DOHH2 (cell line): ENCODE data around the gene FBXW2.
A peak's percentile ranks its signal among the peaks of the same experiment; 100 is the strongest.

Source experiments
- H3F3A ChIP-seq: fragments of 200-600 bp; sonication (generic), shearing (Covaris generic); 2 replicates; pipeline ENCODE4 v1.6.0; 2016; ENCODE audit warnings: antibody characterized with exemption, mild to moderate bottlenecking; ENCODE audit not compliant: control insufficient read depth, insufficient read depth
- H3K27ac ChIP-seq: fragments of 200-600 bp; sonication (generic); 2 replicates; pipeline ENCODE4 v1.5.1; 2014; ENCODE audit warnings: low read depth, mild to moderate bottlenecking, low read length, moderate library complexity
- H3K27me3 ChIP-seq: fragments of 200-600 bp; sonication (generic); 2 replicates; pipeline ENCODE4 v1.6.1; 2014; ENCODE audit warnings: mild to moderate bottlenecking, low read length, mixed read lengths; ENCODE audit not compliant: control insufficient read depth
- H3K36me3 ChIP-seq: fragments of 200-600 bp; sonication (generic); 2 replicates; pipeline ENCODE4 v1.6.1; 2014; ENCODE audit warnings: mild to moderate bottlenecking, low read length, moderate library complexity, mixed read lengths; ENCODE audit not compliant: control insufficient read depth
- H3K4me1 ChIP-seq: fragments of 200-600 bp; sonication (generic); 2 replicates; pipeline ENCODE4 v1.6.1; 2014; ENCODE audit warnings: mild to moderate bottlenecking, low read length, mixed read lengths; ENCODE audit not compliant: control insufficient read depth
- H3K4me2 ChIP-seq: fragments of 200-600 bp; sonication (generic); 2 replicates; pipeline ENCODE4 v1.6.0; 2014; ENCODE audit warnings: mild to moderate bottlenecking, low read length, moderate library complexity
- H3K4me3 ChIP-seq: fragments of 200-600 bp; sonication (generic); 2 replicates; pipeline ENCODE4 v1.5.1; 2014; ENCODE audit warnings: mild to moderate bottlenecking, low read length, mixed read lengths
- H3K79me2 ChIP-seq: fragments of 200-600 bp; sonication (generic); 2 replicates; pipeline ENCODE4 v1.6.1; 2014; ENCODE audit warnings: mild to moderate bottlenecking, low read length, mixed read lengths; ENCODE audit not compliant: control insufficient read depth
- H3K9me2 ChIP-seq: fragments of 200-600 bp; sonication (generic); replicated peaks from 2 replicates; pipeline ENCODE4 v1.6.1; 2014; ENCODE audit warnings: mild to moderate bottlenecking, low read length, mixed read lengths; ENCODE audit not compliant: control insufficient read depth
- H3K9me3 ChIP-seq: fragments of 200-600 bp; sonication (generic); 2 replicates; pipeline ENCODE4 v1.6.1; 2014; ENCODE audit warnings: antibody characterized with exemption, low read length, mixed read lengths; ENCODE audit not compliant: control insufficient read depth, insufficient read depth
- H4K20me1 ChIP-seq: fragments of 200-600 bp; sonication (generic); 2 replicates; pipeline ENCODE4 v1.6.0; 2014; ENCODE audit warnings: low read depth, mild to moderate bottlenecking, antibody characterized with exemption, low read length, moderate library complexity; ENCODE audit not compliant: control insufficient read depth, insufficient read depth
- EZH2phosphoT487 ChIP-seq: fragments of 200-600 bp; sonication (generic); IDR thresholded peaks from 2 replicates; pipeline ENCODE4 v1.6.1; 2017; ENCODE audit warnings: borderline replicate concordance, mild to moderate bottlenecking, antibody characterized with exemption, low read length, moderate library complexity, mixed read lengths
- TF ChIP-seq, protein P1 (sequence below): fragments of 200-600 bp; sonication (generic); IDR thresholded peaks from one replicate; pipeline ENCODE4 v1.5.1; 2014; ENCODE audit warnings: antibody characterized with exemption, mild to moderate bottlenecking, low read depth, low read length; ENCODE audit not compliant: poor library complexity, severe bottlenecking

The FBXW2 gene

GRCh38 chr9:120756531-120756930, 36.7 kb downstream of the FBXW2 start:
- peak overlapping the region; percentile 28 for H3K4me3 ChIP-seq
- peaks cover 34% of the 10 kb centered on the region for H3K36me3 ChIP-seq
- H3K27ac ChIP-seq: peak overlapping the region; percentile 73
- TF ChIP-seq EZH2phosphoT487: no peak
- TF ChIP-seq, protein P1, sequence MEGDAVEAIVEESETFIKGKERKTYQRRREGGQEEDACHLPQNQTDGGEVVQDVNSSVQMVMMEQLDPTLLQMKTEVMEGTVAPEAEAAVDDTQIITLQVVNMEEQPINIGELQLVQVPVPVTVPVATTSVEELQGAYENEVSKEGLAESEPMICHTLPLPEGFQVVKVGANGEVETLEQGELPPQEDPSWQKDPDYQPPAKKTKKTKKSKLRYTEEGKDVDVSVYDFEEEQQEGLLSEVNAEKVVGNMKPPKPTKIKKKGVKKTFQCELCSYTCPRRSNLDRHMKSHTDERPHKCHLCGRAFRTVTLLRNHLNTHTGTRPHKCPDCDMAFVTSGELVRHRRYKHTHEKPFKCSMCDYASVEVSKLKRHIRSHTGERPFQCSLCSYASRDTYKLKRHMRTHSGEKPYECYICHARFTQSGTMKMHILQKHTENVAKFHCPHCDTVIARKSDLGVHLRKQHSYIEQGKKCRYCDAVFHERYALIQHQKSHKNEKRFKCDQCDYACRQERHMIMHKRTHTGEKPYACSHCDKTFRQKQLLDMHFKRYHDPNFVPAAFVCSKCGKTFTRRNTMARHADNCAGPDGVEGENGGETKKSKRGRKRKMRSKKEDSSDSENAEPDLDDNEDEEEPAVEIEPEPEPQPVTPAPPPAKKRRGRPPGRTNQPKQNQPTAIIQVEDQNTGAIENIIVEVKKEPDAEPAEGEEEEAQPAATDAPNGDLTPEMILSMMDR: no peak
- peaks cover 23% of the 10 kb centered on the region; the same call in 1 of the 2 replicates for H3F3A ChIP-seq
- no peaks in the 10 kb centered on the region for H3K9me3 ChIP-seq
- no peaks in the 10 kb centered on the region for H3K9me2 ChIP-seq
- H3K4me2 ChIP-seq: peak overlapping the region; percentile 59
- H3K27me3 ChIP-seq: no peaks in the 10 kb centered on the region
- H3K4me1 ChIP-seq: peaks cover 54% of the 10 kb centered on the region
- no peaks in the 10 kb centered on the region for H3K79me2 ChIP-seq
- no peaks in the 10 kb centered on the region for H4K20me1 ChIP-seq

GRCh38 chr9:120755810-120756434, 37.3 kb downstream of the FBXW2 start:
- H3K4me2 ChIP-seq: peak overlapping the region; percentile 59
- peaks cover 54% of the 10 kb centered on the region for H3K4me1 ChIP-seq
- TF ChIP-seq, protein P1: peak; percentile 90
- TF ChIP-seq EZH2phosphoT487: no peak
- no peaks in the 10 kb centered on the region for H3K9me2 ChIP-seq
- H3K79me2 ChIP-seq: no peaks in the 10 kb centered on the region
- H3K36me3 ChIP-seq: peaks cover 28% of the 10 kb centered on the region
- H4K20me1 ChIP-seq: no peaks in the 10 kb centered on the region
- peaks cover 23% of the 10 kb centered on the region; the same call in 1 of the 2 replicates for H3F3A ChIP-seq
- peak overlapping the region; percentile 39 for H3K4me3 ChIP-seq
- peak overlapping the region; percentile 73 for H3K27ac ChIP-seq
- H3K27me3 ChIP-seq: no peaks in the 10 kb centered on the region
- no peaks in the 10 kb centered on the region for H3K9me3 ChIP-seq

- H3K79me2 ChIP-seq: no peaks in the 10 kb centered on the region
- H3K4me1 ChIP-seq: peaks cover 54% of the 10 kb centered on the region
- peaks cover 22% of the 10 kb centered on the region for H3K36me3 ChIP-seq
- H3K27me3 ChIP-seq: no peaks in the 10 kb centered on the region
- peak overlapping the region; percentile 39 for H3K4me3 ChIP-seq
- peaks cover 23% of the 10 kb centered on the region; the same call in 1 of the 2 replicates for H3F3A ChIP-seq
- peak overlapping the region; percentile 59 for H3K4me2 ChIP-seq
- peak overlapping the region; percentile 49 for H3K27ac ChIP-seq
- no peaks in the 10 kb centered on the region for H4K20me1 ChIP-seq
- no peak for TF ChIP-seq EZH2phosphoT487
- TF ChIP-seq, protein P1: no peak
- H3K9me2 ChIP-seq: no peaks in the 10 kb centered on the region
- H3K9me3 ChIP-seq: no peaks in the 10 kb centered on the region
Observed at GRCh38 chr9:120755044-120755443, 38.2 kb downstream of the FBXW2 start.
